HG03103 (cell line): ENCODE results near the gene FOXP3.

Experiments used
- ATAC-seq: cut with Tn5 transposase; IDR thresholded peaks from one replicate; pipeline ENCODE4 v1.9.1; 2021; ENCODE audit warnings: low read depth; ENCODE audit not compliant: unreplicated experiment

Gene FOXP3

DNA sequence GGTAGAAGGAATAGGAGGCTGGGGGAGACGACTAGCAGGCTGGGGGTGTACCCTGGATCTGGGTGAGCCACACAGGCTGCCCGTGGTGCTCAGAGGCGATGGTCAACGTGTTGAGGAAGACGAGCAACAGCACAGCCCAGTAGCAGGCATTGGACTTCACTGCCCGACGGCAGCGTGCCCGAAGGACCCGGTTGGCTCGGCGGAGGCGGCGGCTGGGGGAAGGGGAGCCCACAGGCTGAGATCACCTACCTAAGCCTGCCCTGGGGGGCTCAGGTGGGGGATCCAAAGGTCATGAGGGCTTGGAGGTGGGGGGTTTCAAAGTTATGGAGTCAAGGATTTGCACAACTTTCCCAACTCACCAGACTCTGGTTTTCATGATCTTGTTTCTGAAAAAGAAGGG is 38.7 kb downstream of the FOXP3 start:
- ATAC-seq = no peak

DNA sequence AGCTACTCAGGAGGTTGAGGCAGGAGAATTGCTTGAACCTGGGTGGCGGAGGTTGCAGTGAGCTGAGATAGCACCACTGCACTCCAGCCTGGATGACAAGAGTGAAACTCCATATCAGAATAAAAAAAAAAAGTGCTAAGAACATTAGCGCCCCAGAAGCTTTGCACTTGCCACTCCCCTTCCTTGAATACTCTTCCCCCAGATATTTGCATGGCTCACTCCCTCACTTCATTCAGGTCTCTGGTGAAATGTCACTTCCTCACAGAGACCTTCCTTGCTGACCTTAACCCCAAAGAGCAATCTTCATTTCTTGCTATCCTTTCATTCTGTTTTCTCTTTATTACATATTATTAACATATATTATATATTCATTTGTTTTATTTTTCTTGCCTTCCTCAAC is 42.6 kb downstream of the FOXP3 start:
- ATAC-seq = no peak

GRCh38 chrX:49220100-49220499 is 44.4 kb downstream of the FOXP3 start:
- no peak for ATAC-seq

DNA sequence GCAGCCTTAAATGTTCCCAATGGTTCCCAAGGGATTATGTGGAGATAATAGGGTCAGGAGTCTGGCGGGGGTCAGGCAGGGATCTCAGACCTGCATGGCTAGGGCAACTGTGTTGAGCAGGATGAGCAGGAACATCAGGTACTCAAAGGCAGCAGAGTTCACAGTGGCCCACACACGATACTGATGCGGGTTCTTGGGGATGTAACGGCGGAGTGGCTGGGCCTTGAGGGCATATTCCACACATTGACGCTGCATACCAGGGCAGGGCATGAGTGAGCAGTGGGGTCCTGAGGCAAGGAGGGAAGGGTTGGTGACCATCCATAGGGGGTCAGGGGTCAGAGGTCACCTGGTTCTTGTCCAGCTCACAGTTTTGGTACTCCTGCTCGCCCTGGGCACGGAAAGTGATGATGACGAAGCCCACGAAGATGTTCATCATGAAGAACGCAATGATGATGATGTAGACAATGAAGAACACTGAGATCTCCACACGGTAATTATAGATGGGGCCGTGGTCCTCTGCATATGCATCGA is 49.4 kb downstream of the FOXP3 start:
- no peak for ATAC-seq

DNA sequence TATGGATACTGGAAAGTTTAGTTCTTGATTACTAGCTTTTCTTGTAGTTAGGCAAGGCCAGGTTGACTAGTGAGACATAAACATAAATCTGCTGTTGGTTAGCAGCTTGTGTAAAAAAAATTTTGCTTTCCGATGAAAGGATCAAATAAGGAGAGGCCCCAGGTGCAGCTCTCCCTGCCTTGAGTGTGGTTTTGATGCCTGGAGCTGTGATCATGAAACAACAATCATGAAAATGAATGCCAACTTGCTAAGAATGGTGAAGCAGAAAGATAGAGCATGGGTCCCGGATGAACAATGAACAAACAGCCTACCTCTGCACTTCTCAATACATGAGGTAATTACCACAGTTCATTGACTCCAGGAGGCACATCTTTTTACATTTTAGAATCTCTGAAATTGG is 50.1 kb downstream of the FOXP3 start:
- no peak for ATAC-seq

- ATAC-seq = no peak
Measured at GRCh38 chrX:49212861-49213260, 51.6 kb downstream of the FOXP3 start.

- no peak for ATAC-seq
Measured at GRCh38 chrX:49212209-49212608, 52.3 kb downstream of the FOXP3 start.

DNA sequence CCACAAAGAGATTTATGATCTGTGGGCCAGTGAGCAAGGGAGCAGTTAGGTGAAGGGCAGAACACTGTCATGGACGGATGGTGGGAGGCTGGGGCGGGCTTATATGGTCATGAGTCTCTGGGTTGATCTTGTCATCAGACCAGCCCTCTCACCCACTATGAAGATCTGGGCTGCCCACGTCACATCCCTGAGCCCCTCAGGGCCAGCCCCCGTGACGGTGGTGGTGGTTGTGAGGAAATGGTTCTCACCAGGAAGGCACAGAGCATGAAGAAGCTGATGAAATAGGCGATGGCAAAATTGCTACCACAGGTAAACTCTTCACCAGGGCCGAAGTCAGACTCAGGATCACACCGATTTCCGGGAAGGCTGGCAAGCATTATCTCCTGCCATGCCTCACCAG is 53.4 kb downstream of the FOXP3 start:
- ATAC-seq = no peak

DNA sequence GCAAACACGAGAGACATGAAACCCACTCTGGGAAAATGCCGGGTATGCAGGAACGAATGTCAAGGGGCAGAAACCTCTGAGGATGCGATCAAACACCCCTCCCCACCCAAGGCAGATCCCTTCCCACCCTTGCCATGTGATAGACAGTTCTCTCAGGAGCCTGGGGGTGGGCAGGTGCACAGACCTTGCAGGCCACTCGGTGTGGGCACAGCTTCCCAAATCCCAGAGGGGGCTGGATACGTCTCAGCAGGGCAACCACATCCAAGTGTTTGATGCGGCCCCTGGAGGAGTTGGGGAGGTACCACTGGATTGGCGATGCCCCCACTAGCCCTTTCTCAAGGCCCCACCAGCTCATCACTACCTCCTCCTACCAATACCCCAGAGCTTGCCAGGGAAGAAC is 54.1 kb downstream of the FOXP3 start:
- ATAC-seq = no peak

- ATAC-seq = no peak
Measured at GRCh38 chrX:49209434-49210251, 54.9 kb downstream of the FOXP3 start.

DNA sequence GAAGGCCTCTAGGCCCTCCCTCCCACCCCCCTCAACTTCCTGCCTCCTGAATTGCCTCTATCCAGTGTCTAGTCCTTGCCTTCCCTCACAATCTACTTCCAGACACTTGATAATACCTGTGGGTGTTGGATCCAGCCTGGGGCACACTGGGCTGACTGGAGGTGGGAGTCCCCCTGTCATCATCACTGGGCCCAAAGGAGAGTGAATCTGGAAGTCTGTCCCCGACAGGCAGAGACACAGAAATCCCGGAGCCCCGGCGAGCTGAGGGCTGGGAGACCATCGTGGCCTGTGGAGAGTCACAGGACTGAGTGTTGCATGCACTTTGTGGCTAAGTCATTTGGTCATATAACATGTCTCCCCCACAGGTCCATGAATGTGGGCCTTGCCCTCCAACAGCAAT is 56.1 kb downstream of the FOXP3 start:
- ATAC-seq = no peak

DNA sequence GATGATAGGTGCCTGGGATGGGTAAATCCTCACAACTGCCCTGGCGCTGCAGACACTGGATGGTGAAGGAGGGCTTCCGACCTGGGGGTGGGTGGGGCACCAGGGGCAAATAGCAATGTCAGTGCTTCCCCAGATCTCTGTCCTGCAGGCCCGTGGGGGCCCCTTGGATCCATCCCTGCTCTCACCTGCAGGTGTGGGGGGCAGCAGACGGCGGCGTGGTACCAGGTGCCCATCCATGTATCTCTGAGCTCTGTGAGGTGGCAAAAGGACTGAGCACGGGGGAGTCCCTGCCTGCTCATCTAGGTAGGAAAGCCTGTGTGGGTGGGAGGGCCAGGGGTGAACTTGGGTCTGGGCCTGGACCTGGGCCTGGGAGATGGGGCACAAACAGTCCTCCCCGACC is 58.0 kb downstream of the FOXP3 start:
- no peak for ATAC-seq

DNA sequence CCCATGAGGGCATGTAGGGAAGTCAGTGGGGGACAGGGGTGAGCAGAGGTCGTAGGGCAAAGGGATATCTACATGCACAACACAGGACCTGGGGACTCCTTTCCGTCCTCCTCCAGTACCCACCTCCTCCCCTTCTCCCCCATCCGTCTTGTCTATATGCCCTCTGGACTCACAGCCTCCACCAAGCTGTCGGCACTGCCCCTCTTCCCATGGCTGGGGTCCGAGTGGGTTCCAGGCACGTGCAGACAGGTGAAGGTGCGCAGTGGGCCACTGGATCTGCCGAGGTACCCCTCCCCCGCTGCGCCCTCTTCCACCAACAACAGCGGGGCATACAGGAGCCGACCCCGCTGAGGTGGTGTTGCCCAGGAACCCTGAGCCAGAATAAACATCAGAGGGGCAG is 59.1 kb downstream of the FOXP3 start:
- ATAC-seq = no peak

DNA sequence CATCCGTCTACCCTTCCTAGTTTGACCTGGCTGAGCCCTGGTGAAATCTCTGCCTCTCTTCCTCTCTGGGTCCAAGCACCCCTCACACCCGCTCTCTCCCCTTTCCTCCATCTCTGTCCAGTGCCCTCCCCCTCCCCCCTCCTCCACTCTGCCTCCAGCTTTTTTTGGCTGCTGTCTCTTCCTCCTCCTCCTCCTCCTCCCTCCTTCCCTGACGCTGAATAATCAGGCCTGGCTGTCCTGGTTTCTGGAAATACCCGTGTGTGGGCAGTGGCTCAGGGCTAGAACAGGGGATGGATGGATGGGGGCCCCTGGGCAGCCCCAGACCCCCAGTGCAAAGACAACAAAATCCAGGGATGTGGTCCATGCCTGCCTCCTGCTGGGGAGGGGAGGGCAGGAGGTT is 59.8 kb downstream of the FOXP3 start:
- ATAC-seq = no peak

GRCh38 chrX:49204017-49204416 is 60.5 kb downstream of the FOXP3 start:
- no peak for ATAC-seq

- ATAC-seq = no peak
Measured at GRCh38 chrX:49203536-49203935, 61.0 kb downstream of the FOXP3 start.

GRCh38 chrX:49202022-49202421 is 62.5 kb downstream of the FOXP3 start:
- no peak for ATAC-seq
